Tibial nerve (tissue), 4 donors: ENCODE data around the gene DIABLO.

Experiments
- CTCF ChIP-seq, 5 experiments: fragments of 200-600 bp in 3 of 5; fragments of 450-650 bp in 2 of 5; sonication (generic) in 3 of 5; IDR thresholded peaks; one replicate each; pipeline ENCODE4 v1.5.1; 2016 to 2019; ENCODE audit warnings: antibody characterized with exemption in 5 of 5, mild to moderate bottlenecking in 3 of 5, moderate library complexity in 2 of 5
- EP300 ChIP-seq, 2 donors: sonication (generic); formaldehyde crosslinking; IDR thresholded peaks; one replicate each; pipeline ENCODE4 v1.6.1; 2017; ENCODE audit warnings: antibody characterized with exemption in 2 of 2, mild to moderate bottlenecking in 1 of 2
- POLR2A ChIP-seq, 2 donors: fragments of 450-650 bp; IDR thresholded peaks; one replicate each; pipeline ENCODE4 v1.6.1; 2017; ENCODE audit warnings: antibody characterized with exemption in 2 of 2, mild to moderate bottlenecking in 2 of 2, moderate library complexity in 2 of 2

DNA sequence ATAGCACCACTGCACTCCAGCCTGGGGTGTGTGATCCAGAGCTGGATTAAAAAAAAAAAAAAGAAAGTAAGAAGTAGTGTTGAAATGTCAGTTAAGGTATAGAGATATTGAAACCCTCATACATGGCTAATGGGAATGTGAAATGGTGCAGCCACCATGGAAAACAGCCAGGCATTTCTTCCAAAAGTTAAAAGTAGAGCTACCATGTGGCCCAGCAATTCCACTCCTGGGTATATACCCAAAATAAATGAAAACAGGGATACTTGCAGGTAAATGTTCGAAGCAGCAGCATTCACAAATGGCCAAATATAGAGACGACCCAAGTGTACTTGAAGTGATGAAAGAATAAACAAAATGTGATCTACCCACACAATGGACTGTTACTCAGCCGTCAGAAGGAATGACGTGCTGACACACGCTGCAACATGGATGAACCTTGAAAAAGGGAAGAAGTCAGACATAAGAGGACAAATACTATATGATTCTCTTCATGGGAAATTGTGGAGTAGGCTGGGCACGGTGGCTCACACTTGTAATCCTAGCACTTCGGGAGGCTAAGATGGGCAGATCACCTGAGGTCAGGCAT is 67.1 kb downstream of the DIABLO start:
- TF ChIP-seq CTCF (IDR thresholded peaks at IDR 0.05) = no peak
- no peak for TF ChIP-seq POLR2A (IDR thresholded peaks at IDR 0.05)
- no peak for TF ChIP-seq EP300 (IDR thresholded peaks at IDR 0.05)
